ENCODE measurements around the gene SLC30A4. TPM values are rescaled to one million over a fixed set of nuclear protein-coding genes. Genes with fewer than 3 reads are reported as not detected.

SLC30A4 gene
- polyA plus RNA-seq, 1 donor (not counting 4 experiments of a cell fraction or from before 2014, with no cell fraction given) = 3.3 TPM

- H3K9ac ChIP-seq (ENCODE audit: control insufficient read depth, extremely low read depth, insufficient read depth, low read length) = no peak overlapping the region
- H3K4me2 ChIP-seq (ENCODE audit: control insufficient read depth, extremely low read depth, insufficient read depth, low read depth, low read length) = no peak overlapping the region
- H2AFZ ChIP-seq (ENCODE audit: control insufficient read depth, low read length) = no peak overlapping the region
- no peaks in the 10 kb centered on the region for H3K4me1 ChIP-seq (ENCODE audit: control insufficient read depth, extremely low read depth, insufficient read depth, low read length)
- H3K9me3 ChIP-seq (ENCODE audit: control insufficient read depth, low read depth, low read length) = no peaks in the 10 kb centered on the region
- no peaks in the 10 kb centered on the region for H3K36me3 ChIP-seq (ENCODE audit: control insufficient read depth in 2 of 2, extremely low read depth in 1 of 2, insufficient read depth in 2 of 2, low read length in 2 of 2)
- dilution Hi-C loops (cut with MboI; ENCODE audit: extremely low pct_ligation_motif_present, low sequenced_read_pairs) = no loop called here
- H3K9me1 ChIP-seq (ENCODE audit: control insufficient read depth, extremely low read depth, insufficient read depth, low read length) = no peaks in the 10 kb centered on the region
- TF ChIP-seq EZH2 (IDR thresholded peaks at IDR 0.05; ENCODE audit: low read length) (no peak), CTCF (optimal IDR thresholded peaks at IDR 0.05 in 1 of 3, IDR thresholded peaks at IDR 0.05 in 1 of 3, conservative IDR thresholded peaks at IDR 0.05 in 1 of 3; ENCODE audit: extremely low read depth in 1 of 3, insufficient read depth in 2 of 3, low read length in 3 of 3) (no peak)
- FAIRE-seq (no peak), DNase-seq (ENCODE audit: low read depth, low spot score) (no peak)
- H4K20me1 ChIP-seq (ENCODE audit: control insufficient read depth, extremely low read depth, insufficient read depth, low read length) = no peaks in the 10 kb centered on the region
- H3K27me3 ChIP-seq (ENCODE audit: control insufficient read depth, extremely low read depth, insufficient read depth, low read length) = no peaks in the 10 kb centered on the region
- H3K79me2 ChIP-seq (ENCODE audit: control insufficient read depth, insufficient read depth, low read length) = no peaks in the 10 kb centered on the region
- H3K27ac ChIP-seq (ENCODE audit: control insufficient read depth, insufficient read depth, low read length) = no peak overlapping the region
- H3K4me3 ChIP-seq (ENCODE audit: control insufficient read depth in 2 of 3, extremely low read depth in 1 of 3, insufficient read depth in 2 of 3, low read depth in 1 of 3, low read length in 3 of 3) = no peak overlapping the region
These were observed 7.1 kb upstream of the SLC30A4 start for GRCh38 chr15:45529613-45530012.

GRCh38 chr15:45527086-45527485 lies 4.5 kb upstream of the SLC30A4 start:
- dilution Hi-C loops (cut with MboI; ENCODE audit: extremely low pct_ligation_motif_present, low sequenced_read_pairs) = no loop called here
- Histone ChIP-seq H3K9ac (ENCODE audit: control insufficient read depth, extremely low read depth, insufficient read depth, low read length) (no peak overlapping the region), H3K9me3 (ENCODE audit: control insufficient read depth, low read depth, low read length) (no peaks in the 10 kb centered on the region), H4K20me1 (ENCODE audit: control insufficient read depth, extremely low read depth, insufficient read depth, low read length) (no peaks in the 10 kb centered on the region), H3K4me3 (ENCODE audit: control insufficient read depth in 2 of 3, extremely low read depth in 1 of 3, insufficient read depth in 2 of 3, low read depth in 1 of 3, low read length in 3 of 3) (no peak overlapping the region), H3K27me3 (ENCODE audit: control insufficient read depth, extremely low read depth, insufficient read depth, low read length) (no peaks in the 10 kb centered on the region), H3K27ac (ENCODE audit: control insufficient read depth, insufficient read depth, low read length) (no peak overlapping the region), H3K79me2 (ENCODE audit: control insufficient read depth, insufficient read depth, low read length) (no peaks in the 10 kb centered on the region), H3K4me1 (ENCODE audit: control insufficient read depth, extremely low read depth, insufficient read depth, low read length) (no peaks in the 10 kb centered on the region), H3K9me1 (ENCODE audit: control insufficient read depth, extremely low read depth, insufficient read depth, low read length) (no peaks in the 10 kb centered on the region), H2AFZ (ENCODE audit: control insufficient read depth, low read length) (no peak overlapping the region), H3K36me3 (ENCODE audit: control insufficient read depth in 2 of 2, extremely low read depth in 1 of 2, insufficient read depth in 2 of 2, low read length in 2 of 2) (no peaks in the 10 kb centered on the region), H3K4me2 (ENCODE audit: control insufficient read depth, extremely low read depth, insufficient read depth, low read depth, low read length) (no peak overlapping the region)
- FAIRE-seq (no peak), DNase-seq (ENCODE audit: low read depth, low spot score) (no peak)
- TF ChIP-seq EZH2 (IDR thresholded peaks at IDR 0.05; ENCODE audit: low read length) (no peak), CTCF (optimal IDR thresholded peaks at IDR 0.05 in 1 of 3, IDR thresholded peaks at IDR 0.05 in 1 of 3, conservative IDR thresholded peaks at IDR 0.05 in 1 of 3; ENCODE audit: extremely low read depth in 1 of 3, insufficient read depth in 2 of 3, low read length in 3 of 3) (no peak)
